NT2/D1 (cell line): ENCODE results near the gene S1PR4.

Experiments
- SUZ12 ChIP-seq: IDR thresholded peaks from 2 replicates; pipeline ENCODE4 v1.6.1; 2011; ENCODE audit not compliant: insufficient read length, insufficient read depth; ENCODE audit errors: extremely low read depth
- YY1 ChIP-seq: IDR thresholded peaks from 2 replicates; pipeline ENCODE4 v1.6.1; 2011; ENCODE audit not compliant: insufficient read length, insufficient read depth

GRCh38 chr19:3154957-3155736 is 23.4 kb upstream of the S1PR4 start:
- TF ChIP-seq SUZ12 (no peak), YY1 (no peak)
